MCF 10A (cell line): ENCODE results near the gene ZNF565. TPM values are rescaled to one million over a fixed set of nuclear protein-coding genes. Genes with fewer than 3 reads are reported as not detected.

Source experiments
- BruUV-seq: library from RNA; stranded (reverse); fragments of 400-500 nt; replicated peaks from 2 replicates; lab custom pipeline; 2021; lab: Mats Ljungman, UMichigan
- CTCF ChIA-PET: fragments of 300-600 bp; sonication (Branson Sonifier 250); formaldehyde crosslinking; extraction: SDS; loops from one replicate; lab custom pipeline; 2021; ENCODE audit warnings: antibody characterized with exemption, inconsistent platforms; lab: Yijun Ruan, JAX
- POLR2A ChIA-PET: fragments of 300-600, 350-650 bp; sonication (Branson Sonifier 250); formaldehyde crosslinking; extraction: SDS; loops from one replicate; lab custom pipeline; 2020; ENCODE audit warnings: antibody characterized with exemption, inconsistent platforms; lab: Yijun Ruan, JAX
- DNase-seq: peaks from one replicate; pipeline ENCODE4 v3.0.0-alpha.2; 2018; ENCODE audit not compliant: unreplicated experiment
- H3K27ac Mint-ChIP-seq: one replicate; pipeline ENCODE4 v1.8.0; 2022; ENCODE audit warnings: mild to moderate bottlenecking, low read depth, mixed read lengths; ENCODE audit not compliant: unreplicated experiment
- H3K27me3 Mint-ChIP-seq: one replicate; pipeline ENCODE4 v1.8.0; 2022; ENCODE audit warnings: mixed read lengths; ENCODE audit not compliant: insufficient read depth, unreplicated experiment
- H3K36me3 Mint-ChIP-seq: one replicate; pipeline ENCODE4 v1.8.0; 2022; ENCODE audit warnings: mild to moderate bottlenecking, moderate library complexity, mixed read lengths; ENCODE audit not compliant: insufficient read depth, unreplicated experiment
- H3K4me1 Mint-ChIP-seq: one replicate; pipeline ENCODE4 v1.8.0; 2022; ENCODE audit warnings: mixed read lengths; ENCODE audit not compliant: insufficient read depth, unreplicated experiment
- H3K4me3 Mint-ChIP-seq: one replicate; pipeline ENCODE4 v1.8.0; 2022; ENCODE audit warnings: mild to moderate bottlenecking, moderate library complexity, mixed read lengths; ENCODE audit not compliant: unreplicated experiment
- H3K9me3 Mint-ChIP-seq: one replicate; pipeline ENCODE4 v1.8.0; 2022; ENCODE audit warnings: mixed read lengths; ENCODE audit not compliant: unreplicated experiment
- intact Hi-C: fragments of 100-400 bp; cut with micrococcal nuclease; formaldehyde crosslinking; loops from 2 replicates; pipeline ENCODE4 v1.14.1; 2022
- total RNA-seq: library from RNA; stranded (reverse); gene quantifications from 2 replicates; pipeline ENCODE4 v1.2.3, GENCODE V29; 2022
- TF ChIP-seq, protein P1 (sequence below): fragments of 200-600 bp; IDR thresholded peaks from one replicate; pipeline ENCODE4 v1.8.0; 2022; ENCODE audit warnings: antibody characterized with exemption, mild to moderate bottlenecking; ENCODE audit not compliant: unreplicated experiment

The ZNF565 gene
- total RNA-seq, 1 experiment from 2014 or later = 2.9 TPM

DNA sequence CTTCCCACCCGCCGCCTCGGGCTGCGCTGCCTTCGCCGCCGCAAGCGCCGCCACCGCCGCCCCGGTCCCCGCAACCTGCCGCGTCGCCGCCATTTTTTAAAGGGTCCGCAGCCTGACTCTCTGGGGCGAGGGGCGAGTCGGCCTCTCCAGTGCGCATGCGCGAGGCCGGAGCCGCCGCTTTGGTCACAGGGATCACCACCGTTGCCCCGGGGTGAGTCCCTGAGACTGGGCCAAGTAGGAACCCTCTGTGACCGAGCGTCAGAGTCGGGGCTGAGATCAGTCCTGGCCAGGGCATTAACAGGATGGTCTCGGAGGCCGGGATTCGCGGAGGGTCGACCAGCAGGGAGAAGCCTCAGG is 43.0 kb upstream of the ZNF565 start:
- Mint-ChIP-seq H3K36me3 (no peaks in the 10 kb centered on the region), H3K27ac (no peak overlapping the region), H3K4me3 (no peak overlapping the region), H3K27me3 (no peaks in the 10 kb centered on the region), H3K4me1 (no peaks in the 10 kb centered on the region), H3K9me3 (peaks cover 18% of the 10 kb centered on the region)
- TF ChIP-seq, protein P1, sequence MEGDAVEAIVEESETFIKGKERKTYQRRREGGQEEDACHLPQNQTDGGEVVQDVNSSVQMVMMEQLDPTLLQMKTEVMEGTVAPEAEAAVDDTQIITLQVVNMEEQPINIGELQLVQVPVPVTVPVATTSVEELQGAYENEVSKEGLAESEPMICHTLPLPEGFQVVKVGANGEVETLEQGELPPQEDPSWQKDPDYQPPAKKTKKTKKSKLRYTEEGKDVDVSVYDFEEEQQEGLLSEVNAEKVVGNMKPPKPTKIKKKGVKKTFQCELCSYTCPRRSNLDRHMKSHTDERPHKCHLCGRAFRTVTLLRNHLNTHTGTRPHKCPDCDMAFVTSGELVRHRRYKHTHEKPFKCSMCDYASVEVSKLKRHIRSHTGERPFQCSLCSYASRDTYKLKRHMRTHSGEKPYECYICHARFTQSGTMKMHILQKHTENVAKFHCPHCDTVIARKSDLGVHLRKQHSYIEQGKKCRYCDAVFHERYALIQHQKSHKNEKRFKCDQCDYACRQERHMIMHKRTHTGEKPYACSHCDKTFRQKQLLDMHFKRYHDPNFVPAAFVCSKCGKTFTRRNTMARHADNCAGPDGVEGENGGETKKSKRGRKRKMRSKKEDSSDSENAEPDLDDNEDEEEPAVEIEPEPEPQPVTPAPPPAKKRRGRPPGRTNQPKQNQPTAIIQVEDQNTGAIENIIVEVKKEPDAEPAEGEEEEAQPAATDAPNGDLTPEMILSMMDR = no peak
- ChIA-PET CTCF (no interaction called here), POLR2A (no interaction called here)
- no peak for DNase-seq
- intact Hi-C loops = no loop called here
- no TSS peak for BruUV-seq

DNA sequence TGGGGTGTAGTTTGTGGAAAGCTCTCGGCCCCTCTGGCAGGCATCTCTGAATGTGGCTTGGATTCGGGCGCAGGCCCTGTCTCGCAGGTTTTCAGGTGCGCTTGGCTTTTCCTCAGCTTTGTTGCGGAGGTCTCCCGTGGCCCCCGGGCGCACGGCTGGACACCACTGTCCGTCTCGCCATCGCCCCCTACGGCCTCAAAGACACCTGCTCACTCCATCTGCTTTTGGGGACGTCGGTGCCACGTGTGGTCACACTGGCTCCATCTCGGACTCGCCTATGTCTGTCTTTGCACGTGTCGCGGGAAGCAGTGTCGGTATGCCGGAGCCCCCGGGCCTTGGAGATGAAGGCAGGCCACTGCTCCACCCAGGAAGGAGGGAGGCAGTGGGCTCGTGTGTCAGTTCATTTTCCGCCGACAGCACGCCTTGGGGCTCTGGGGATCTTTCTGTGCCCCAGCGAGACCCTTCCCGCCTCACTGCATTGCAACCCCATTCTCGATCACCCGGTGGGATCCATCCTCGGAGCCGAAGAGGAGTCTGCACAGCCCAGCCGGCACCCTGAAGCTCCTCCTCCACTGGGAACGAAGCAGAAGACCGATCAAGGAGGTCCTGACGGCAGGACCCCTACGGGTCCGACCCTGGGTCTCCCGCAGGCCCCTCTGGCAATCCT is 42.5 kb upstream of the ZNF565 start:
- Mint-ChIP-seq H3K27me3 (no peaks in the 10 kb centered on the region), H3K4me3 (no peak overlapping the region), H3K9me3 (peaks cover 18% of the 10 kb centered on the region), H3K36me3 (no peaks in the 10 kb centered on the region), H3K27ac (no peak overlapping the region), H3K4me1 (no peaks in the 10 kb centered on the region)
- intact Hi-C loops = no loop called here
- TF ChIP-seq, protein P1 = no peak
- POLR2A ChIA-PET = no interaction called here
- CTCF ChIA-PET = interaction anchor here (0.6 kb wide), 1 partner anchor 251 kb away, joined by 3 read pairs; no protein-coding TSS in a partner anchor
- BruUV-seq = no TSS peak
- DNase-seq = no peak

DNA sequence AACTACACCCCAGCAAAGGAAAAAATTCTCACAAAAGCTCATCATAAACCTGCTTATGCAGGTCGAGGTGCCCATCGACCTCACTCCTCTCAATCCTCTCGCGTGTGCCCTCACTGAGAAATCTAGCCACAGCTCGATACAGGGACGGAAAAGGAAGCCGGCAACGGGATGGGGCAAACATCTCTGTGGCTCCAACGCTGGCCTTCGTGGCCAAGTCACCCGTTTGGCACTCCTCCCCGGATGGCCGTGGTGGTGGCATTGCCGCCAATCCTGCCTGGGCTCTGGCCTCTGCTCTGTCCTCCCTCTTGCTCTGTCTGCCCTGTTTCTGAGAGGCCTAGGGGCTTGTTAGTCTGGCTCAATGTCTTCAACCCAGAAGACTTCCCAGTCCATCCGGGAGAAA is 41.6 kb upstream of the ZNF565 start:
- Mint-ChIP-seq H3K4me3 (no peak overlapping the region), H3K9me3 (peaks cover 18% of the 10 kb centered on the region)
- POLR2A ChIA-PET = no interaction called here

DNA sequence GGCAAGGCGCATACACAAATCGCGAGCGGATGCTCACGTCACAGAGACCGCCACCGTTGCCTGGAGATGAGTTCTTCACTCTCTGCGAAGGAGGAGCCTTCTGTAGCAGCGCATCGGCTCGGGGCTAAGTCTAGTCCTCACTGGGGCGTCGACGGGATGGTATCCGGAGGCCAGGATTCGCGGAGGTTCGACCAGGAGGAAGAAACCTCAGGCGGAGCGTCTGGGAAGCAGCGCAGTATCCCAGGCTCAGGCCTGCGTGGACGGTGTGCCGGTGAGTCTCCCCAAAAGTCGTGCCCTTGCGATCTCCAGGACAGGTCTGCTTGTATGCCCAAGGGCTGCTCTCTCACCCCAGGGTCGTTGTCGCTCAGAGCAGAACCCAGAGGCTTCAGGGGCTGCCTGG is 40.9 kb upstream of the ZNF565 start:
- no peak for DNase-seq
- H3K4me1 Mint-ChIP-seq = no peaks in the 10 kb centered on the region

More for the DNA sequence above, 41.6 kb upstream of the ZNF565 start:
- no TSS peak for BruUV-seq
- Mint-ChIP-seq H3K27me3 (no peaks in the 10 kb centered on the region), H3K27ac (no peak overlapping the region), H3K36me3 (no peaks in the 10 kb centered on the region), H3K4me1 (no peaks in the 10 kb centered on the region)
- DNase-seq = no peak
- intact Hi-C loops = no loop called here
- CTCF ChIA-PET = no interaction called here
- TF ChIP-seq, protein P1 = no peak

More for the DNA sequence above, 40.9 kb upstream of the ZNF565 start:
- POLR2A ChIA-PET = no interaction called here
- Mint-ChIP-seq H3K4me3 (no peak overlapping the region), H3K27me3 (no peaks in the 10 kb centered on the region), H3K27ac (no peak overlapping the region), H3K9me3 (peaks cover 18% of the 10 kb centered on the region), H3K36me3 (no peaks in the 10 kb centered on the region)
- CTCF ChIA-PET = no interaction called here
- BruUV-seq = no TSS peak
- TF ChIP-seq, protein P1 = no peak
- intact Hi-C loops = no loop called here
